Nephron (organoid): ENCODE data around the gene SCYGR7.

Experiments used
- H3K27ac Mint-ChIP-seq, 3 experiments: 2 replicates each; pipeline ENCODE4 v1.8.0; 2020; ENCODE audit warnings: mixed read lengths in 3 of 3, mild to moderate bottlenecking in 2 of 3, moderate library complexity in 1 of 3
- H3K27me3 Mint-ChIP-seq: 2 replicates; pipeline ENCODE4 v1.8.0; 2021; ENCODE audit warnings: low read depth, mild to moderate bottlenecking, moderate library complexity, mixed read lengths
- H3K36me3 Mint-ChIP-seq: 2 replicates; pipeline ENCODE4 v1.8.0; 2020; ENCODE audit warnings: low read depth, mixed read lengths
- H3K4me1 Mint-ChIP-seq: 2 replicates; pipeline ENCODE4 v1.8.0; 2020; ENCODE audit warnings: mixed read lengths
- H3K4me3 Mint-ChIP-seq, 3 experiments: 2 replicates each; pipeline ENCODE4 v1.8.0; 2020; ENCODE audit warnings: mild to moderate bottlenecking in 3 of 3, mixed read lengths in 3 of 3, moderate library complexity in 2 of 3
- H3K9me3 Mint-ChIP-seq: 2 replicates; pipeline ENCODE4 v1.8.0; 2020; ENCODE audit warnings: mixed read lengths
- TF ChIP-seq, protein P1 (sequence below), 3 experiments: fragments of 200-600 bp; sonication (generic); IDR thresholded peaks; one replicate each; pipeline ENCODE4 v1.5.0; 2021; ENCODE audit warnings: antibody characterized with exemption in 3 of 3; ENCODE audit not compliant: unreplicated experiment in 3 of 3

Gene SCYGR7

DNA sequence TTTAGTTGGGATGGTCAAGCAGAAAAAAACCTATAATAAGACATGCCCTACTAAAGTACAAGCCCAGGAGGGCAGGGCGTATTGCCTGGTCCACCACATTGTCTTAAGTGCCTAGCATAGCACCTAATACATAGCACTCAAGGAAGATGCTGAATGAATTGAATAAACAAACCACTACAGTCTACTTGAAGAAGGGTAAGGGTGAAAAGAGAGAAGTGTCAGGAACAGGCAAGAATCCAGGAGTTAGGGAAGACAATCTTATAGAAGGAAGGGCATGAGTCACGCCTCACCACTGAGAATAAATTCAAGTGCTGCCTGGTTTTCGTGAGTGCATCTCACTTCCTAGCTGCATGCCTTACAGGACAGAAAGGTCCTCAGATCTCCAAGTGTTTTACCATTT lies 24.2 kb upstream of the SCYGR7 start:
- no peak overlapping the region for H3K27ac Mint-ChIP-seq
- H3K27me3 Mint-ChIP-seq, result no peaks in the 10 kb centered on the region
- no peaks in the 10 kb centered on the region for H3K9me3 Mint-ChIP-seq
- H3K4me1 Mint-ChIP-seq, result no peaks in the 10 kb centered on the region
- TF ChIP-seq, protein P1, sequence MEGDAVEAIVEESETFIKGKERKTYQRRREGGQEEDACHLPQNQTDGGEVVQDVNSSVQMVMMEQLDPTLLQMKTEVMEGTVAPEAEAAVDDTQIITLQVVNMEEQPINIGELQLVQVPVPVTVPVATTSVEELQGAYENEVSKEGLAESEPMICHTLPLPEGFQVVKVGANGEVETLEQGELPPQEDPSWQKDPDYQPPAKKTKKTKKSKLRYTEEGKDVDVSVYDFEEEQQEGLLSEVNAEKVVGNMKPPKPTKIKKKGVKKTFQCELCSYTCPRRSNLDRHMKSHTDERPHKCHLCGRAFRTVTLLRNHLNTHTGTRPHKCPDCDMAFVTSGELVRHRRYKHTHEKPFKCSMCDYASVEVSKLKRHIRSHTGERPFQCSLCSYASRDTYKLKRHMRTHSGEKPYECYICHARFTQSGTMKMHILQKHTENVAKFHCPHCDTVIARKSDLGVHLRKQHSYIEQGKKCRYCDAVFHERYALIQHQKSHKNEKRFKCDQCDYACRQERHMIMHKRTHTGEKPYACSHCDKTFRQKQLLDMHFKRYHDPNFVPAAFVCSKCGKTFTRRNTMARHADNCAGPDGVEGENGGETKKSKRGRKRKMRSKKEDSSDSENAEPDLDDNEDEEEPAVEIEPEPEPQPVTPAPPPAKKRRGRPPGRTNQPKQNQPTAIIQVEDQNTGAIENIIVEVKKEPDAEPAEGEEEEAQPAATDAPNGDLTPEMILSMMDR (IDR thresholded peaks at IDR 0.05; ENCODE audit: unreplicated experiment in 3 of 3), result no peak
- peaks cover 5% of the 10 kb centered on the region for H3K36me3 Mint-ChIP-seq
- no peak overlapping the region for H3K4me3 Mint-ChIP-seq

DNA sequence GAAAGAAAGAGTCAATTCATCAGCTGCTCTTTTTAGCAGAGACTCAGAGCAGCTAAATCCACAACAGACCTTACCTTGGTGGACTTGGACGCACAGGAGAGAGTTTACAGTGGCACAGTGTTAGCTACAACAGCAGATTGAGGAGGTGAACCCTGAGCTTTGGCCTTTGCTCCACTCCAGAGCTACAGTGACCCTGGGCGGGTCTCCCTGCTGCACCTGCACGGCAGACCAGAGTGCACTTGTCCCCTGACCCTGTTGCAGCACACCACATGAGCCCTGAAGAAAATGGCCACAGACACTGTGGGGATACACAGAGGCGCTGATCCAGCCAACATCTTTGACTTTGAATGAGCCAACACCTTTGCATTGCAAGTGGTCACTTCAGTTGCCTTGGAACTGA lies 21.3 kb upstream of the SCYGR7 start:
- no peak overlapping the region for H3K27ac Mint-ChIP-seq
- no peaks in the 10 kb centered on the region for H3K9me3 Mint-ChIP-seq
- TF ChIP-seq, protein P1 (IDR thresholded peaks at IDR 0.05; ENCODE audit: unreplicated experiment in 3 of 3), result no peak
- no peak overlapping the region for H3K4me3 Mint-ChIP-seq
- H3K4me1 Mint-ChIP-seq, result no peaks in the 10 kb centered on the region
- no peaks in the 10 kb centered on the region for H3K36me3 Mint-ChIP-seq
- H3K27me3 Mint-ChIP-seq, result no peaks in the 10 kb centered on the region

DNA sequence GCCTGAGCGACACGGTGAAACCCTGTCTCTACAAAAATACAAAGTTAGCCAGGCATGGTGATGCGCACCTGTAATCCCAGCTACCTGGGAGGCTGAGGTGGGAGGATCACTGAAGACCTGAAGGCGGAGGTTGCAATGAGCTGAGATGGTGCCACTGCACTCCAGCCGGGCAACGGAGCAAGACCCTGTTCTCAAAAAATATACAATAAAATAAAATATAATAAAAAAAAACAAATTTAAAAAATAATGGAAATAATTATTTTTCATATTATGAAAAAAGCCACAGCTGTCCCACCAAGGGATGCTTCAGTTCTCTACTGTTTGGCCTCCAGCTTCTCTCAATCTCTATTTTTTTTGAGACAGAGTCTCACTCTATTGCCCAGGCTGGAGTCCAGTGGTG lies 20.7 kb upstream of the SCYGR7 start:
- Mint-ChIP-seq H3K36me3 (no peaks in the 10 kb centered on the region), H3K4me1 (no peaks in the 10 kb centered on the region), H3K4me3 (no peak overlapping the region), H3K27me3 (no peaks in the 10 kb centered on the region), H3K27ac (no peak overlapping the region), H3K9me3 (no peaks in the 10 kb centered on the region)
- TF ChIP-seq, protein P1 (IDR thresholded peaks at IDR 0.05; ENCODE audit: unreplicated experiment in 3 of 3), result no peak

DNA sequence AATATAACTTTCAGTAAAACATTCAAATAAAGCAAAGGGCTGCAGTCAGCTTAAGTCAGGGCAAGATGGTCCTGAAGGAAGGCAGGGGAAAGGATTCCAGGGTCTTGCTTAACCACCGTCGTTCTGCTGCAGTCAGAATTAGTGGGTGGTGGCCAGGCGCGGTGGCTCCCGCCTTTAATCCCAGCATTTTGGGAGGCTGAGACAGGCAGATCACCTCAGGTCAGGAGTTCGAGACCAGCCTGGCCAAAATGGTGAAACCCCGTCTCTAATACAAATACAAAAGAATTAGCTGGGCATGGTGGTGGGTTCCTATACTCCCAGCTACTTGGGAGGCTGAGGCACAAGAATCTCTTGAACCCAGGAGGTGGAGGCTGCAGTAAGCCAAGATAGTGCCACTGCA lies 17.1 kb upstream of the SCYGR7 start:
- Mint-ChIP-seq H3K27me3 (peaks cover 9% of the 10 kb centered on the region), H3K27ac (no peak overlapping the region), H3K9me3 (no peaks in the 10 kb centered on the region), H3K4me1 (no peaks in the 10 kb centered on the region), H3K36me3 (no peaks in the 10 kb centered on the region), H3K4me3 (no peak overlapping the region)
- TF ChIP-seq, protein P1 (IDR thresholded peaks at IDR 0.05; ENCODE audit: unreplicated experiment in 3 of 3), result no peak

DNA sequence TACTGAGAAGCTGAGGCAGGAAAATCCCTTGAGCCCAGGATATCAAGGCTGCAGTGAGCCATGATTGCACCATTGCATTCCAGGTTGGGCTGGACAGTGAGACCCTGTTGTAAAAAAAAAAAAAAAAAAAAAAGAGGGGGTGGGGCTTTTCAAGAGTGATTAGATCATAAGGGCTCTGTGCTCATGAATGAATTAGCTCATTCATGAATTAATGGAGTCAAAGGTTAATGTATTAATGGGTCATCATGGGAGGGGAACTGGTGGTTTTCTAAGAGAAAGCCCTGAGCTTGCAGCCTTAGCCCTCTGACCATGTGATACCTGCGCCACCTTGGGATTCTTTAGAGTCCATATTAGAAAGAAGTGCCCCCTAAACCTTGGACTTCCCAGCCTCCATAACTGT lies 14.8 kb upstream of the SCYGR7 start:
- no peak overlapping the region for H3K4me3 Mint-ChIP-seq
- H3K36me3 Mint-ChIP-seq, result no peaks in the 10 kb centered on the region
- no peak overlapping the region for H3K27ac Mint-ChIP-seq
- H3K9me3 Mint-ChIP-seq, result no peaks in the 10 kb centered on the region
- peaks cover 9% of the 10 kb centered on the region for H3K4me1 Mint-ChIP-seq
- H3K27me3 Mint-ChIP-seq, result peaks cover 24% of the 10 kb centered on the region
- TF ChIP-seq, protein P1 (IDR thresholded peaks at IDR 0.05; ENCODE audit: unreplicated experiment in 3 of 3), result no peak

DNA sequence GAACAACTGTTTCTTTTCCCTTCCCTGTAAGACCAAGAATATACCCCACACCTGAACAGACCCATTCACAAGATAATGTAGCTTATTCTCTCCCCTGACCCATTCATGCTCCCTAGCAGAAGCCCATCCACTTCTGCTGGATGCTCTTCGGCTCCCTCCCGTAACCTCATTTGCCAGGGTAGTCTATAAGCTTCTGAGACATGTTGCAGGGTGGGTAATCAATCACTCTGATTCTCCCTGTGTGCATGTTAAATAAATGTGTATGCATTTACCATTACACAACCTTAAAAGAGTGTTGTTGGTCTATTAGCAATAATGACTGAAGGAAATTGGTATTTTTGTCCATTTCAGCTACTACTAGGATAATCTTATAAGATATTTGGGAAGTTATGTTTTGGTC lies 11.6 kb upstream of the SCYGR7 start:
- H3K4me1 Mint-ChIP-seq, result peaks cover 9% of the 10 kb centered on the region
- peaks cover 24% of the 10 kb centered on the region for H3K27me3 Mint-ChIP-seq
- H3K36me3 Mint-ChIP-seq, result no peaks in the 10 kb centered on the region
- no peaks in the 10 kb centered on the region for H3K9me3 Mint-ChIP-seq
- H3K4me3 Mint-ChIP-seq, result no peak overlapping the region
- TF ChIP-seq, protein P1 (IDR thresholded peaks at IDR 0.05; ENCODE audit: unreplicated experiment in 3 of 3), result no peak
- H3K27ac Mint-ChIP-seq, result no peak overlapping the region
